ENCODE measurements around the gene MCEMP1.

MCEMP1 gene, protein sequence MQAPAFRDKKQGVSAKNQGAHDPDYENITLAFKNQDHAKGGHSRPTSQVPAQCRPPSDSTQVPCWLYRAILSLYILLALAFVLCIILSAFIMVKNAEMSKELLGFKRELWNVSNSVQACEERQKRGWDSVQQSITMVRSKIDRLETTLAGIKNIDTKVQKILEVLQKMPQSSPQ

DNA sequence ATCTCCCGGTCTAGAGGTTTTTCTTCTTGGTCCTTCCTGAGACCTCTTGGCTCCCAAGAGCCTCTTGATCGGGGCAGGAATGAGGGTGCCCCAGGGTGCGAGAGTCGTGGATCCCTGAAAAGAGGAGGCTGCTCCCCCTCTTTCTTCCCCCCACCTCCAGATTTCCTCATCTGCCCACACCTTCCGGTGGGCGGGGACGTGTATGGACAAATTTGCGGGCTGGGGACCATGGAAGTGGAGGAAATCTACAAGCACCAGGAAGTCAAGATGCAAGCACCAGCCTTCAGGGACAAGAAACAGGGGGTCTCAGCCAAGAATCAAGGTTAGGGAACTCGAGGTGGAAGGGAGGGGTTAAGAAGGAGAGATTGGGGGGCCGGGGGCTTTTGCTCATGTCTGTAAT is at the start of gene MCEMP1:
MCEMP1 (plus strand) TSS at position 237 of the 400 bp plus-strand sequence; CDS start at position 268, 31 bp downstream.
- DNase-seq, result no peak

- DNase-seq, result no peak
Measured at GRCh38 chr19:7627166-7627565, 49.7 kb upstream of the MCEMP1 start.

GRCh38 chr19:7628589-7629311 is 48.1 kb upstream of the MCEMP1 start:
- no peak for DNase-seq

GRCh38 chr19:7629347-7630054 is 47.4 kb upstream of the MCEMP1 start, which contains the start of the genes PET100 and XAB2:
Gene PET100 (plus strand): TSS chr19:7629793. CDS start chr19:7629834, 41 bp downstream.
Gene XAB2 (minus strand): TSS chr19:7629545. CDS start chr19:7629527, 18 bp downstream.
- peak; percentile 99 for DNase-seq

DNA sequence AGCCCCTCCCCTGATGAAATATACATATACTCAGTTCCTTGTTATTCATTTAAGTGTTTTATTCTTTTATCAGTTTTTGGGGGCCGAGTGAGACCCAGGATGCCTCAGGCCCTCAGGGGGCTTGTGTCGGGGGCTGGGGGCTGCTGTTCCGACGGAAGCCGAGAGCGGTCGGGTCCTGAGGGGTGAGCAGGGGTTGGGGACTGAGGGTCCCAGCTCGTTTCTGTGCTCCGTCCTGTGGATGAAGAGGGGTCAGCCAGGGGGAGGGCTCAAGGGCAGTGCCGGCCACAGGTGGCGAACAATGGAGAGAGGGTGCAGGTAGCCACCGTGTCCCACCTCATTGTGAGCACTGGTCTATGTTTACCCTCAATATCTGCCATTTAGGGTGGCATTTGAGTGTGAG is 45.3 kb upstream of the MCEMP1 start:
- DNase-seq, result no peak

DNA sequence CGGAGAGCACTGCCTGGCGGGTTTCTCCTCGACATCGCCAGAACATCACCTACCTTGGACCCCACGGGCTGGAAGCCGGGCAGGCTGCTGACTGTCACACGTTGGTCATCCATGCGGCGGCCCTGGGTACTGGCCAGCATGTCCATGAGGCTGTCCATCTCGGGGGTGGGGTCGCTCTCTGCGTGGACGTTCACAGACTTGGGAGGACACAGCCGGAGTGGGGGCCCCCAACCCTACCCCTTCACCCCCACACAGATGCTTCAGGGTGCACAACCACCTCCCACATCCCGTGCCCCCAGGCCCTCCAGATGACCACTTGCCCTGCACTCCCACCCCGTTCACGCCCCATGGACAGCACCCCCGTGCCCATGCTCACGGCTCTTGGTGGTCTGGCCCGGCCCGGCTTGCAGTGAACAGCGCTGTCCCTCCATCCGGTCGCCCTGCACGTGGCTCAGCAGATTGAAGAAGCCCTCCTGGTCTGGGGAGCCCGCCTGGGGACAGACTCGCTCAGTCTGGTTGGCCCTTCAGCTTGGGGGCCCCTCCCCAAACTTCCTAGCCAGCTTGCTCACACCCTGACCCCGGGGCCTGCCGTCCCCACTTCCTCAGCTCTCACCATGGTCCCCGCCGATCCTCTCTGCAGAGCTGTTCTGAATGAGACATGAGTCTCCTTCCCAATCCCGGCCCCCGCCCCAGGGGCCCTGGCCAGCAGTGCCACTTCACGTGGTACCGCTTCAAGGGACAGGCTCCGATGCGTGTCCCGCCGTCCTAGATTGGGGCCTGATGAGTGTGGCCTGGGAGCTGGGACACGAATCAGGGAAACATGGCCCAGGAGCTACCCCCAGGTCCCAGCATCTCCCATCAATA is 44.3 kb upstream of the MCEMP1 start:
- DNase-seq, result no peak

- no peak for DNase-seq
Measured at GRCh38 chr19:7633698-7634097, 43.2 kb upstream of the MCEMP1 start, which contains the start of gene PCP2. Gene PCP2 (minus strand): TSS chr19:7633719. CDS start chr19:7633457, 262 bp downstream.

DNA sequence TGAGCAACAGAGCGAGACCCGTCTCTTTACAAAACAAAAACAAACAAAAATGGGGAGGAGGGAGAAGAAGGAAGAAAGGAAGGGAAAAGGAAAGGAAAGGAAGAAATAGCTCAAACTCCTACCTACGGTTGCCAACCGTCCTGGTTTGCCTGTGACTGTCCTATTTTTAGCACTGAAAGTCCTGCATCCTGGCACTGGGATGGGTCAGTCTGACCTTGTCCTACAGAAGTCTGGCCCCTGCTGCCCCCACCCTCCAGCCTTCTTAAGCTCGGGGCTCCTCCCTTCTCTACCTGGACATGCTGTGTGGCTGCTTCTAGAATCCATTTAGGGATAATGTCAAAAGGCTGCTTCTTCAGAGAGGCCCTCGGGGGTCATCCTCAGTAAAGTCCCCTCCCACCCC is 41.2 kb upstream of the MCEMP1 start:
- DNase-seq, result no peak

GRCh38 chr19:7636317-7636690 is 40.6 kb upstream of the MCEMP1 start:
- no peak for DNase-seq

- peak; percentile 75 for DNase-seq
Measured at GRCh38 chr19:7636691-7637373, 40.1 kb upstream of the MCEMP1 start, which contains the start of gene STXBP2. Gene STXBP2 (plus strand): TSS chr19:7637110. CDS start chr19:7637150, 40 bp downstream.

GRCh38 chr19:7637374-7638256 is 39.3 kb upstream of the MCEMP1 start:
- DNase-seq, result no peak

DNA sequence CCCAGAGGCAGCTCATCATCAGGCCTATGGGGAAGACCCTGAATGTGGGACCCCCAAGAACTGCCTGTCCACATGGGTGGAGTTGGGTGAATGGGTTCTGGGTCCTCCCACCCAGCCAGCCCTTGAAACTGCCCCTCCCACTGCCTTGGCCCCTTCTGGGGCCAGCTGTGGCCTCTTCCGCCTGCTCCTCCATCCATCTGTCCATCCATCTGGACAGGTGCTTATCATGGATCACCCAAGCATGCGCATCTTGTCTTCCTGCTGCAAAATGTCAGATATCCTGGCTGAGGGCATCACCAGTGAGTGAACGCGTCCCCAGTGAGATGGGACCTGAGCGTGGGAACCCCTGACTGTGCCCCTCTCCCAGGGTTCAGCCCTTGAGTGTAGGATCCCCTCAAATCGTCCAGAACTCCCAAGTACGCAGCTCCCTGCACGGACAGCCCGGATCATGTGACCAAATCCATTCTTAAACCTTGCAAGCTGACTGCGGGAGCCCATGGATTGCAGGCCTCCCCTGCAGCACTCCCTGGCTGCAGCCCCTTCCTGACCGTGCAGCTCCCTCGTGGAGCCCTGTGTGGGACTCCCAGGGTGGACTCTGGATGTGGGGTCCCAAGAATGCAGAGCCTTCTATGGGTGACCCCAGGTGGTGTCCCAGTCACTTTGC is 38.0 kb upstream of the MCEMP1 start:
- DNase-seq, result no peak

DNA sequence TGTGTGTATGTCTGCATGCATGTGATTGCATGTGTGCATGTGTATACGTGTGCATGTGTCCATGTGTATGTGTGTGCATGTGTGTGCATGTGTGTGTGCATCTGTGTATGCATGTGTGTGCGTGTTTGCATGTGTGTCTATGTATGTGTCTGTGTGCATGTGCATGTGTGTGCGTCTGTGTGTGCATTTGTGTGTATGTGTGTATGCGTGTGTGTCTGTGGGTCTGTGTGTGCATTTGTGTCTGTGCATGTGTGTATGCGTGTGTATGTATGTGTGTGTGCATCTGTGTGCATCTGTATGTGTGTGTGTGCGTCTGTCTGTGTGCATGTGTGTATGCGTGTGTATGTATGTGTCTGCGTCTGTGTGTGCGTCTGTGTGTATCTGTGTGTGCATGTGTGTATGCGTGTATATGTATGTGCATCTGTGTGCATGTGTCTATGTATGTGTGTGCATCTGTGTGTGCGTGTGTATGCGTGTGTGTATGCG is 37.0 kb upstream of the MCEMP1 start:
- DNase-seq, result no peak

DNA sequence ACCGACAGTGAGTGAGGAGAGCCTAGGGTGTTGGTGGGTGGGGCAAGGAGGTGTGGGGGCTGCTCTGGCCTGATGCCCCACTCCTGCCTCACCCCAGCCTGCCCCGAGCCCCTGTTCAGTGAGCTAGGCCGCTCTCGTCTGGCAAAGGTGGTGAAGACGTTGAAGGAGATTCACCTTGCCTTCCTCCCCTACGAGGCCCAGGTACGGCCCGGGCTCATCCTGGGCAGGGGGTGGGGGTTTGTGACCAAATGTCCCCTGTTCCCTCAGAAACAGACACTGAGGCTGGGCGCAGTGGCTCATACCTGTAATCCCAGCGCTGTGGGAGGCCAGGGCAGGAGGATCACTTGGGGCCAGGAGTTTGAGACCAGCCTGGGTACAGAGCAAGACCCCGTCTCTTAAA is 36.1 kb upstream of the MCEMP1 start:
- DNase-seq, result no peak

- DNase-seq, result no peak
Measured at GRCh38 chr19:7641290-7642276, 35.3 kb upstream of the MCEMP1 start.

GRCh38 chr19:7642295-7643030 is 34.4 kb upstream of the MCEMP1 start:
- DNase-seq, result no peak

GRCh38 chr19:7643031-7643415 is 33.9 kb upstream of the MCEMP1 start:
- no peak for DNase-seq
